HG03439 (cell line): ENCODE data around the gene STK11.
"Not testable (repeated sequence)": the region's sequence is repeated elsewhere in the genome, so short reads cannot be mapped to it uniquely, and the experiment has no call there.

Experiments used
- ATAC-seq: cut with Tn5 transposase; IDR thresholded peaks from one replicate; pipeline ENCODE4 v1.9.1; 2021; ENCODE audit warnings: mild to moderate bottlenecking, moderate library complexity; ENCODE audit not compliant: unreplicated experiment

Gene STK11

DNA sequence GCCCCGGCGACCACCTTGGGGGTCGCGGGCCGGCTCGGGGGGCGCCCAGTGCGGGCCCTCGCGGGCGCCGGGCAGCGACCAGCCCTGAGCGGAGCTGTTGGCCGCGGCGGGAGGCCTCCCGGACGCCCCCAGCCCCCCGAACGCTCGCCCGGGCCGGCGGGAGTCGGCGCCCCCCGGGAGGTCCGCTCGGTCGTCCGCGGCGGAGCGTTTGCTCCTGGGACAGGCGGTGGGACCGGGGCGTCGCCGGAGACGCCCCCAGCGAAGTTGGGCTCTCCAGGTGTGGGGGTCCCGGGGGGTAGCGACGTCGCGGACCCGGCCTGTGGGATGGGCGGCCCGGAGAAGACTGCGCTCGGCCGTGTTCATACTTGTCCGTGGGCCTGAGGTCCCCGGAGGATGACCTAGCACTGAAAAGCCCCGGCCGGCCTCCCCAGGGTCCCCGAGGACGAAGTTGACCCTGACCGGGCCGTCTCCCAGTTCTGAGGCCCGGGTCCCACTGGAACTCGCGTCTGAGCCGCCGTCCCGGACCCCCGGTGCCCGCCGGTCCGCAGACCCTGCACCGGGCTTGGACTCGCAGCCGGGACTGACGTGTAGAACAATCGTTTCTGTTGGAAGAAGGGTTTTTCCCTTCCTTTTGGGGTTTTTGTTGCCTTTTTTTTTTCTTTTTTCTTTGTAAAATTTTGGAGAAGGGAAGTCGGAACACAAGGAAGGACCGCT is 729 bp downstream of the STK11 start:
- ATAC-seq, result no peak

- ATAC-seq, result no peak
Observed at GRCh38 chr19:1206864-1207450, 1.4 kb downstream of the STK11 start.

DNA sequence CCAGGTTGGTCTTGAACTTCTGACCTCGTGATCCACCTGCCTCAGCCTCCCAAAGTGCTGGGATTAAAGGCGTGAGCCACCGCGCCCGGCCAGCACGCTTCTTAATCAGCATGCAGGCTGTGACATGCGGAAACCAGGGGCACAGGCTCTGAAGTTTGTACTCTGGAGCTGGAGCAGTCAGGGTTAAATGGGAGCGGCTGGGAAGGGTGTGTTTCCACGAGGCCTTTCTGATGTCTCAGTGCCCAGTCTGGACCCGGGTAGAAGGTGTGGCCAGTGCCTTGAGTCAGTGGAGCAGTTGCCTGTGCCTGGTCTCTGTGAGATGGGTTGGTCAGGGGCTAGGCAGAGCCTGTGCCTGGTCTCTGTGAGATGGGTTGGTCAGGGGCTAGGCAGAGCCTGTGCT is 3.3 kb downstream of the STK11 start:
- not testable (repeated sequence) for ATAC-seq

GRCh38 chr19:1210227-1210538 is 4.6 kb downstream of the STK11 start:
- ATAC-seq, result no peak

- ATAC-seq, result no peak
Observed at GRCh38 chr19:1211494-1212234, 6.1 kb downstream of the STK11 start.

DNA sequence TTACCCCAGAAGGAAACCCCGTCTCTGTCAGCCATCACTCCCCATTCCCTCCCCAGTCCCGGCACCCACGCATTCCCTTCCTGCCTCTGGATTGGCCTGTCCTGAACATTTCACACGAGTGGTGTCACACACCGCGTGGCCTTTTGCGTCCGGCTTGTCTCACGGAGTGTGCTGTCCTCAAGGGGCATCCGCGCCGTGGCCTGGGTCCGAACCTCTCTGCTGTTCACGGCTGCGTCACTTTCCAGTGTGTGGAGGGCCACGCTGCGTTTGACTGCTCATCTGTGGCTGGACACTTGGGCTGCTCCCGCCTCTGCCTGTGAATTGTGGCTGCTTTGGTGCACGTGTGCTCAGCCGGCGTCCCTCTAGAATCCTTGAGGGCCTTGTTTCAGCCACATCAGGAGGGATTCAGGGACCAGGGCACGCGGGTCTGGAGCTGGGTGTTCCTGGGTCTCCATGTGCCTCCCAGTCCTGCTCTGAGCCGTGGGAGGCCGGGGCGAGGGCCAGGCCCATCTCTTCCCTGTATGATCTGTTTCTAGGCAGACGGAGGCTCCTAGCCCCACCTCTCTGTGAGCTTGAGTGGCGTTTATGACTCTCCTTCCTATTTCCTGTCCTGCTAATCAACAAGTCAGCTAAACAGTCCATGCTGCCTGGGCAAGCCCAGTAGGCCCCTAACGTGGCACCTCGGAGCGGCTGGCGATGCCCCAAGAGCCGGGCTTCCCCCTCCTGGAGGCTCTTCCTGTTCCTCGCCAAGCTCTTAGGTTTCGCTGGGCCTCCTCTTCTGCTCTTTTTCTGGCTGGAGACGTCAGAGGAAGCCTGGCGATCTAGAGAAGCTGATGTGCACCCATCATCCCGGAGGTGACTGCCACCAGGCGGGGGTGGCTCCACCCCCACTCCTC is 8.1 kb downstream of the STK11 start:
- ATAC-seq, result no peak

GRCh38 chr19:1214299-1214861 is 8.8 kb downstream of the STK11 start:
- ATAC-seq, result no peak

- no peak for ATAC-seq
Observed at GRCh38 chr19:1214862-1215731, 9.5 kb downstream of the STK11 start.

DNA sequence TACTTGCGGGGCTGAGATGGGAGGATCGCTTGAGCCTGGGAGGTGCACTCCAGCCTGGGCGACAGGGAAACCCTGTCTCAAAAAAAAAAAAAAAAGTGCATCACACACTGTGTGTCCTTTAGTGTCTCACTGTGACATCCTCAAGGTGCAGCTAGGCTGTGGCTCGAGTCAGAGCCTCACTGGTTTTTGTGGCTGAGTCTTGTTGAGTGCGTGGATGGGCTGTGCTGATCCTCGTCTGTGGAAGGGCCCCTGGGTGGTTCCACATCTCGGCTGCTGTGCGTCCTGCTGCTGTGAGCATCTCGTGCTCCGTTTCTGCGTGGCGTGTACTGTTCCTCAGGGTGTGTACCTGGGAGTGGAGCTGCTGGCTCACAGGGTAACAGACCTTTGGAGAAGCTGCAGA is 11.2 kb downstream of the STK11 start:
- no peak for ATAC-seq

DNA sequence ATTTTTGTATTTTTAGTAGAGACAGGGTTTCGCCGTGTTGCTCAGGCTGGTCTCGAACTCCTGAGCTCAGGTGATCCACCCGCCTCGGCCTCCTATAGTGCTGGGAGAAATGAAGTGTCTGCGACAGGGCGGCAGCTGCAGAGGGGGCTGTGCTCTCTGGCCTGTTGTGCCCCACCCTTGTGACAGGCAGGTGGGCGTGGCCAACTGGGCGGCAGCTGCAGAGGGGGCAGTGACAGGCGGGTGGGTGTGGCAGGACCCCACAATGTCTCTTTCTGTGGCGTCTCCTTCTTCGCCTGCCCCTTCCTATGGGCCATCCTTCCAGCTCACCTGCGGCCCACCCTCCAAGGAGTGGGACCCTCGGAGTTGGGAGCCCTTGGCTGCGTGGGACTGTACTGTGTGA is 11.8 kb downstream of the STK11 start:
- no peak for ATAC-seq

DNA sequence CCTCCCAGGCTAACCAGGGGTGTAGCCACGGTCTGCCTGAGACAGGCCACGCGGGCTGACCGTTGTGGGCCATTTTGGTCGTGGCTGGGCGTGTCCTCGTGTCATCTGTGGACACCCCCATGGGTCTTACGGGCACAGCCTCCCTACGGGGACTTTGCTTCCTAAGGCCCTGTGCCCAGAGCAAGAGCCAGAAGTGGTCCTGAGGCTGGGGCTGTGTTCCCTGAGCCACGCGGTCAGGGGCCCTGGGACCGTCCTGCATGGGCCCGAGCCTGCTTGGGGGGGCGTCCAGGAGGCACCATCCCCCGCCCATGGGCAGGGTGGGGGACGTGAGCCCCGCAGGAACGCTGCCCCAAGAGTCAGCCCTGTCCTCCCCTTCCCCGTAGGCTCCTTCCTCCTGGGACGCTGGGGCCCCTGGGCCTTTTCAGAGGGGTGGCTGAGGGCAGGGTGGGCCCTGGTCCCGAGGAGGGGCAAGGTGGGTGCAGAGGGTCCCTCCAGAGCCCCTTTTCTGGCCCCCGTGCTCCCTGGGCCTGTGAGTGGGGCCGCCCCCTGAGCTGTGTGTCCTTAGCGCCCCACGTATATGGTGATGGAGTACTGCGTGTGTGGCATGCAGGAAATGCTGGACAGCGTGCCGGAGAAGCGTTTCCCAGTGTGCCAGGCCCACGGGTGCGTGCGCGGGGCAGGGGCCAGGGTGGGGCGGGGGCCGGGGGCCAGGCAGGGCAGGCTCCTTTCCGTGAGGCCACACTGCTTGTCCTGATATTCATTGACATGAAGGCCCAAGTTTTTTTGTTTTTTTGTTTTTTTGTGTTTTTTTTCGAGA is 13.4 kb downstream of the STK11 start:
- ATAC-seq, result no peak

- ATAC-seq, result no peak
Observed at GRCh38 chr19:1219786-1220476, 14.4 kb downstream of the STK11 start.

- ATAC-seq, result no peak
Observed at GRCh38 chr19:1220477-1220930, 14.9 kb downstream of the STK11 start.

DNA sequence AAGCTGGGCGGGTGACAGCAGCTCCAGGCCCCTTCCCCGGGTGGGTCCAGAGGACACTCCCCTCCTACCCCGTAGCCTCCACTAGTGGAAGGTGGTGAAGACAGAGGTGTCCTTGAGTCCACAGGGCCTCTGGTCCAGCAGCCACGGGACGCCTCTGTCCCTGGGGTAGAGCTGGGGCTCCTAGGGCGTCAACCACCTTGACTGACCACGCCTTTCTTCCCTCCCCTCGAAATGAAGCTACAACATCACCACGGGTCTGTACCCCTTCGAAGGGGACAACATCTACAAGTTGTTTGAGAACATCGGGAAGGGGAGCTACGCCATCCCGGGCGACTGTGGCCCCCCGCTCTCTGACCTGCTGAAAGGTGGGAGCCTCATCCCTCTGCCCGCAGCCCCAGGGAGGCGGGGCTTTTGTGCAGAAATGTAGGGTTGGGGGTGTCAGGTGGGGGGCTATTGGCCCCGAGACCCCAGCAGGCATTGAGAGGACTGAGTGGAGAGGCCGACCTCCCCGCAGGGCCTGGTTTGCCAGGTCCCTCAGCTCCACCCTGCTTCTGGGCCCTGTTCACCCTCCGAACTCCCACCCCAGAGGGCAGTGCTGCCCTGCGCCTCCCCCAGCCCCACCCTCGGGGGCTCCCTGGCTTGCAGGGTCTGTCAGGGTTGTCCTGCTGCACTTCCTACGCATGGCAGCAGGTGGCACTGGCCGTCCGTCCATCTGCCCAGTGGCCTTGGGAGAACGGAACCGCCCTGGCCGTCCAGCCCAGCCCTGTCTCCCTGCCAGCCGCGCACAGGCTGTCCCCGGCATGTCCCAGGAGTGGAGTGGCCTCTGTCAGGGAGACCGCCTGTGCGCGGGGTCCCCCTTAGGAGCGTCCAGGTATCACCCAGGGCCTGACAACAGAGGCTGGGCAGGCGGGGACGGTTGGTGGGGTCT is 15.7 kb downstream of the STK11 start:
- no peak for ATAC-seq

DNA sequence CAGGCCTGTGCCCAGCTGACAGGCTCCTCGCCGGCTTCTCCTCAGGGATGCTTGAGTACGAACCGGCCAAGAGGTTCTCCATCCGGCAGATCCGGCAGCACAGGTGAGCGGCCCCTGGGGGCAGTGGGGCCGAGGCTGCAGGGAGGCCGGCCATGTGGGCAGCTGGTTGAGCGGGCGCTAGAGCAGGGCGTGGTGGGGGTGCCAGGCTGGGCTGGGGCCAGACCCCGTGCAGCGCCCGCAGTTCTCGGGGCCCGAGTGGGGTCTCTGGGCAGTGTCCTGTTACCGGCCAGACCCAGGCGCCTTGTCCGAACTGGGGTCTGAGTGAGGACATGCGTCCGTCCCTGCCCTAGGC is 16.3 kb downstream of the STK11 start:
- no peak for ATAC-seq

DNA sequence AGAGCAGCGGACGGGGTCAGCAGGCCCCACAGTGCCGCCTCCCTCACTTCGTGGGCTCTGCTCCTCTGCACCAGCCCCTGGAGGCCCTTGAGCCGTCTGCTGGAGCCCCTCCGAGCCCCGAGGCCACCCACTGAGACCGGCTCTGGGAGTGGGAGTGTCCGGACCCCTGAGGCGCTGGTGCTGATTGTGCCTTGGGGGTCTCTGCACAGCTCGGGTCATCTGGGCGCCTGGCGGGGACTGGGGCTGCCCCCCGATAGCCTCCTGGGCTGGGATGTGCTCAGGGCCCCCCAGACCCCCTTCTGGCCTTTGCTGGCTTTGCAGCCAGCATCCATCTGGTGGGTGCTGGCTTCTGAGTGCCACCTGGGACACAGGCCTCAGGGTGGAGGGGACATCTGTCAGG is 16.8 kb downstream of the STK11 start:
- ATAC-seq, result no peak

- ATAC-seq, result no peak
Observed at GRCh38 chr19:1223018-1223855, 17.7 kb downstream of the STK11 start.
